IMR-90 (cell line): ENCODE data around the gene PTPRN2. TPM values are rescaled to one million over a fixed set of nuclear protein-coding genes. Genes with fewer than 3 reads are reported as not detected.

Experiments used
- ATAC-seq: fragments of 200-7000 bp; cut with Tn5 transposase; 2 replicates; pipeline ENCODE4 v1.9.1; 2020; ENCODE audit warnings: low read depth, mild to moderate bottlenecking, moderate library complexity
- BruUV-seq: library from RNA; stranded (reverse); fragments of 400-500 nt; replicated peaks from 2 replicates; lab custom pipeline; 2021; lab: Mats Ljungman, UMichigan
- CTCF ChIA-PET: fragments of 300-600 bp; formaldehyde crosslinking; extraction: SDS; loops from one replicate; lab custom pipeline; 2021; ENCODE audit warnings: antibody characterized with exemption; lab: Yijun Ruan, JAX
- POLR2A ChIA-PET: fragments of 300-600 bp; sonication (Branson Sonifier 250); formaldehyde crosslinking; loops from one replicate; lab custom pipeline; 2022; ENCODE audit warnings: antibody characterized with exemption; ENCODE audit not compliant: unreplicated experiment; lab: Charles Lee
- DNase-seq: peaks from one replicate; pipeline ENCODE4 v3.0.0; 2013
- H2AFZ ChIP-seq: replicated peaks from 2 replicates; pipeline ENCODE3; 2013; ENCODE audit warnings: low read length, mild to moderate bottlenecking; ENCODE audit not compliant: poor library complexity
- H2AK5ac ChIP-seq: 2 replicates; pipeline ENCODE4 v1.6.1; 2013; ENCODE audit warnings: low read depth, low read length, inconsistent platforms
- H2AK9ac ChIP-seq: replicated peaks from 2 replicates; pipeline ENCODE3; 2013; ENCODE audit warnings: mild to moderate bottlenecking, low read depth, low read length, moderate library complexity; ENCODE audit not compliant: poor library complexity
- H2BK120ac ChIP-seq: 2 replicates; pipeline ENCODE4 v1.6.1; 2013; ENCODE audit warnings: low read depth, low read length, inconsistent platforms
- H2BK15ac ChIP-seq: 3 replicates; pipeline ENCODE4 v1.6.1; 2013; ENCODE audit warnings: low read depth, low read length, inconsistent platforms
- H2BK20ac ChIP-seq: 2 replicates; pipeline ENCODE4 v1.6.1; 2013; ENCODE audit warnings: low read depth, mild to moderate bottlenecking, inconsistent platforms, low read length, moderate library complexity
- H2BK5ac ChIP-seq: 2 replicates; pipeline ENCODE4 v1.6.1; 2013; ENCODE audit warnings: mild to moderate bottlenecking, low read depth, low read length, inconsistent platforms; ENCODE audit not compliant: poor library complexity, severe bottlenecking
- H3K14ac ChIP-seq: replicated peaks from 2 replicates; pipeline ENCODE4 v1.6.1; 2013; ENCODE audit warnings: low read depth, low read length, inconsistent platforms
- H3K18ac ChIP-seq: 2 replicates; pipeline ENCODE4 v1.6.1; 2013; ENCODE audit warnings: low read depth, low read length, control low read depth
- H3K23ac ChIP-seq: 2 replicates; pipeline ENCODE4 v1.6.1; 2013; ENCODE audit warnings: low read depth, low read length, inconsistent platforms
- H3K27ac ChIP-seq: 2 replicates; pipeline ENCODE4 v1.5.1; 2013; ENCODE audit warnings: mild to moderate bottlenecking, control low read depth, low read length; ENCODE audit not compliant: insufficient read depth
- H3K27me3 ChIP-seq: 2 replicates; pipeline ENCODE4 v1.6.1; 2013; ENCODE audit warnings: low read length; ENCODE audit not compliant: control insufficient read depth, insufficient read depth
- H3K36me3 ChIP-seq: 2 replicates; pipeline ENCODE4 v1.6.1; 2013; ENCODE audit warnings: low read length, mixed read lengths; ENCODE audit not compliant: control insufficient read depth, insufficient read depth
- H3K4ac ChIP-seq: 2 replicates; pipeline ENCODE4 v1.6.1; 2013; ENCODE audit warnings: low read depth, low read length, inconsistent platforms
- H3K4me1 ChIP-seq: 2 replicates; pipeline ENCODE4 v1.6.1; 2013; ENCODE audit warnings: low read length, mixed read lengths; ENCODE audit not compliant: control insufficient read depth, insufficient read depth
- H3K4me2 ChIP-seq: 2 replicates; pipeline ENCODE4 v1.6.1; 2013; ENCODE audit warnings: low read depth, mild to moderate bottlenecking, control low read depth, low read length, moderate library complexity
- H3K4me3 ChIP-seq: 2 replicates; pipeline ENCODE4 v1.5.1; 2013; ENCODE audit warnings: low read depth, mild to moderate bottlenecking, control low read depth, low read length, moderate library complexity; ENCODE audit not compliant: insufficient read depth
- H3K56ac ChIP-seq: 2 replicates; pipeline ENCODE4 v1.6.1; 2013; ENCODE audit warnings: low read length, inconsistent platforms; ENCODE audit not compliant: insufficient read depth; ENCODE audit errors: extremely low read depth
- H3K79me1 ChIP-seq, 2 experiments: 2 replicates each; pipeline ENCODE4 v1.6.1; 2013; ENCODE audit warnings: low read length in 2 of 2, inconsistent platforms in 1 of 2, low read depth in 1 of 2
- H3K9ac ChIP-seq: 2 replicates; pipeline ENCODE4 v1.6.1; 2013; ENCODE audit warnings: low read depth, low read length, control low read depth
- H3K9me1 ChIP-seq: 2 replicates; pipeline ENCODE4 v1.6.1; 2013; ENCODE audit warnings: low read length, inconsistent platforms; ENCODE audit not compliant: insufficient read depth
- H3K9me3 ChIP-seq: 2 replicates; pipeline ENCODE4 v1.6.1; 2013; ENCODE audit warnings: low read length; ENCODE audit not compliant: control insufficient read depth, insufficient read depth
- H4K20me1 ChIP-seq: 2 replicates; pipeline ENCODE4 v1.6.1; 2013; ENCODE audit warnings: low read length, inconsistent platforms; ENCODE audit not compliant: insufficient read depth
- H4K5ac ChIP-seq: 2 replicates; pipeline ENCODE4 v1.6.1; 2013; ENCODE audit warnings: mild to moderate bottlenecking, low read depth, low read length, control low read depth
- H4K8ac ChIP-seq, 2 experiments: 2 replicates each; pipeline ENCODE4 v1.6.1; 2013; ENCODE audit warnings: low read depth in 2 of 2, low read length in 2 of 2, control low read depth in 1 of 2, inconsistent platforms in 1 of 2
- H4K91ac ChIP-seq: 2 replicates; pipeline ENCODE4 v1.6.1; 2013; ENCODE audit warnings: low read depth, low read length, inconsistent platforms; ENCODE audit not compliant: insufficient read depth
- BHLHE40 ChIP-seq: fragments of 150-350 bp; IDR thresholded peaks from 2 replicates; pipeline ENCODE4 v1.6.1; 2016; ENCODE audit warnings: mild to moderate bottlenecking, low read depth, low read length
- CEBPB ChIP-seq: IDR thresholded peaks from 2 replicates; pipeline ENCODE4 v1.6.1; 2012; ENCODE audit warnings: low read depth, low read length, improper control_type of control experiment
- CHD1 ChIP-seq: IDR thresholded peaks from 2 replicates; pipeline ENCODE4 v1.6.1; 2012; ENCODE audit warnings: low read depth, low read length, improper control_type of control experiment
- FOS ChIP-seq: fragments of 150-350 bp; IDR thresholded peaks from 2 replicates; pipeline ENCODE4 v1.6.1; 2016; ENCODE audit warnings: low read depth, low read length
- MAFK ChIP-seq: IDR thresholded peaks from 2 replicates; pipeline ENCODE4 v1.6.1; 2012; ENCODE audit warnings: low read depth, low read length, improper control_type of control experiment
- MAZ ChIP-seq: IDR thresholded peaks from 2 replicates; pipeline ENCODE4 v1.6.1; 2012; ENCODE audit warnings: low read depth, mild to moderate bottlenecking, low read length, improper control_type of control experiment, moderate library complexity, borderline replicate concordance
- MXI1 ChIP-seq: IDR thresholded peaks from 2 replicates; pipeline ENCODE4 v1.6.1; 2012; ENCODE audit warnings: low read depth, mild to moderate bottlenecking, low read length, moderate library complexity, borderline replicate concordance
- POLR2A ChIP-seq: IDR thresholded peaks from 2 replicates; pipeline ENCODE4 v1.6.1; 2012; ENCODE audit warnings: mild to moderate bottlenecking, low read depth, low read length
- RAD21 ChIP-seq: IDR thresholded peaks from 2 replicates; pipeline ENCODE4 v1.6.1; 2012; ENCODE audit warnings: low read length, improper control_type of control experiment
- RCOR1 ChIP-seq: IDR thresholded peaks from 2 replicates; pipeline ENCODE4 v1.6.1; 2012; ENCODE audit warnings: mild to moderate bottlenecking, low read length, improper control_type of control experiment; ENCODE audit not compliant: insufficient replicate concordance
- WGBS, 2 experiments: methylation state at CpG; one replicate each; pipeline versions ENCODE4 v1.1.5 to v1.1.7; 2013; ENCODE audit warnings: missing lambda C conversion rate in 2 of 2; ENCODE audit not compliant: insufficient read length in 1 of 2; ENCODE audit errors: extremely low coverage in 2 of 2; 5-methylcytosine and 5-hydroxymethylcytosine counted together
- dilution Hi-C: fragments of 300-500 bp; cut with HindIII; formaldehyde crosslinking; loops from one replicate; pipeline ENCODE4 v1.14.3; 2018; ENCODE audit warnings: low sequenced_read_pairs; ENCODE audit not compliant: unreplicated experiment
- in situ Hi-C: fragments of 300-500 bp; cut with MboI; formaldehyde crosslinking; loops from 3 replicates; pipeline ENCODE4 v1.14.3; 2019; ENCODE audit warnings: low sequenced_read_pairs, inconsistent platforms, mixed read lengths
- intact Hi-C: fragments of 100-400 bp; cut with micrococcal nuclease; formaldehyde crosslinking; loops from 2 replicates; pipeline ENCODE4 v1.10.0; 2022
- polyA plus RNA-seq, 3 experiments: library from polyadenylated mRNA; depleted of rRNA; stranded (reverse); fragments of >200 nt; gene quantifications; 2 replicates each; pipeline ENCODE4 v1.2.3, GENCODE V29; 2012; ENCODE audit warnings: low replicate concordance in 1 of 3
- total RNA-seq: library from RNA; depleted of rRNA; stranded (reverse); fragments of >200 nt; gene quantifications from 2 replicates; pipeline ENCODE4 v1.2.3, GENCODE V29; 2012
- TF ChIP-seq, protein P1 (sequence below): fragments of 150-350 bp; IDR thresholded peaks from 2 replicates; pipeline ENCODE4 v1.6.1; 2017; ENCODE audit warnings: mild to moderate bottlenecking, antibody characterized with exemption, low read length, low read depth

The PTPRN2 gene
- total and polyA plus RNA-seq, 2 of the 4 experiments (the other 2 are of a cell fraction) = 0.03 TPM; not detected in 1

DNA sequence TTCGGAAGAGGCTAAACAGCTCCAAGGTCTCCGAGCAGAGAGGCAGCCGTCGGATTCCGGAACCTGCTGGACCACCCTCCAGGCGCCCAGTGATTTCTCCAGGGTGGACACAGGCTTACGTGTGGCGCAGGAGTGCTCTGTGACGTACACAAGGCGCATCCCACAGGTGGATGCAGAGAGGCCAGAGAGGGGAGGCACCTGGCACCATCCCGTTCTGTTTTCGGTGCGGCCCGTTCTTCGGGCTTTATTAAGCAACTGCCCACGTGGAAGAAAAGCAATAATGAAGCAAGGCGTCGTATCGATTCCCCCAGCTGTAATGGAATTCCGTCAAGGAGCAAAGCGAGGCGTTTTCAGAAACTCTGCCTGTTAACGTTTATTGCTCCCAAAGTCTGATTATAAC lies 163.6 kb downstream of the PTPRN2 start:
- no peak overlapping the region for H3K18ac ChIP-seq
- no peak overlapping the region for H2AK5ac ChIP-seq
- no peaks in the 10 kb centered on the region for H3K27me3 ChIP-seq
- dilution Hi-C loops (no loop called here), in situ Hi-C loops (no loop called here), intact Hi-C loops (no loop called here)
- no peak overlapping the region for H2BK20ac ChIP-seq
- no peak overlapping the region for H3K4ac ChIP-seq
- no peak overlapping the region for H4K5ac ChIP-seq
- H4K20me1 ChIP-seq = no peaks in the 10 kb centered on the region
- no peak overlapping the region for H3K14ac ChIP-seq
- H3K4me3 ChIP-seq = no peak overlapping the region
- no peak for ATAC-seq
- no peaks in the 10 kb centered on the region for H3K36me3 ChIP-seq
- POLR2A ChIA-PET = no interaction called here
- no peaks in the 10 kb centered on the region for H3K9me1 ChIP-seq
- no peak overlapping the region for H4K91ac ChIP-seq
- WGBS, 2 experiments = 88% methylated on average over 13 of the region's 23 CpGs; no CpG with 5 or more reads in 1 of the 2 experiments
- peaks cover 40% of the 10 kb centered on the region for H3K9me3 ChIP-seq
- H2AFZ ChIP-seq = no peak overlapping the region
- H3K4me1 ChIP-seq = no peaks in the 10 kb centered on the region
- no TSS peak for BruUV-seq
- H3K27ac ChIP-seq = no peak overlapping the region
- no peak overlapping the region for H3K4me2 ChIP-seq
- H3K9ac ChIP-seq = no peak overlapping the region
- H3K23ac ChIP-seq = no peak overlapping the region
- H2BK15ac ChIP-seq = no peak overlapping the region
- TF ChIP-seq MXI1 = no peak
- TF ChIP-seq FOS = no peak
- no peak for TF ChIP-seq CEBPB
- no peak for TF ChIP-seq CHD1
- no peak for TF ChIP-seq BHLHE40
- TF ChIP-seq RAD21 = no peak
- TF ChIP-seq, protein P1, sequence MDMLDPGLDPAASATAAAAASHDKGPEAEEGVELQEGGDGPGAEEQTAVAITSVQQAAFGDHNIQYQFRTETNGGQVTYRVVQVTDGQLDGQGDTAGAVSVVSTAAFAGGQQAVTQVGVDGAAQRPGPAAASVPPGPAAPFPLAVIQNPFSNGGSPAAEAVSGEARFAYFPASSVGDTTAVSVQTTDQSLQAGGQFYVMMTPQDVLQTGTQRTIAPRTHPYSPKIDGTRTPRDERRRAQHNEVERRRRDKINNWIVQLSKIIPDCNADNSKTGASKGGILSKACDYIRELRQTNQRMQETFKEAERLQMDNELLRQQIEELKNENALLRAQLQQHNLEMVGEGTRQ = no peak
- no peak for TF ChIP-seq RCOR1
- TF ChIP-seq POLR2A = no peak
- TF ChIP-seq MAFK = no peak
- TF ChIP-seq MAZ = no peak
- H2BK120ac ChIP-seq = no peak overlapping the region
- no peaks in the 10 kb centered on the region for H3K79me1 ChIP-seq
- H2BK5ac ChIP-seq = no peak overlapping the region
- CTCF ChIA-PET = no interaction called here
- H3K56ac ChIP-seq = no peak overlapping the region
- no peak for DNase-seq
- H2AK9ac ChIP-seq = no peak overlapping the region
- H4K8ac ChIP-seq = no peak overlapping the region
